H9 (cell line): ENCODE measurements around the gene PHF10. TPM values are rescaled to one million over a fixed set of nuclear protein-coding genes. Genes with fewer than 3 reads are reported as not detected.

Experiments used
- DNase-seq: peaks from one replicate; pipeline ENCODE4 v3.0.0-alpha.2; 2017
- H2AFZ ChIP-seq: one replicate; pipeline ENCODE4 v1.6.1; 2013; ENCODE audit warnings: mild to moderate bottlenecking, low read length, control low read depth, moderate library complexity
- H2AK5ac ChIP-seq: 2 replicates; pipeline ENCODE4 v1.6.1; 2013; ENCODE audit warnings: low read length, control low read depth, mixed read lengths; ENCODE audit not compliant: insufficient read length
- H2BK120ac ChIP-seq: one replicate; pipeline ENCODE4 v1.6.1; 2013; ENCODE audit warnings: low read depth, mild to moderate bottlenecking, low read length, control low read depth, inconsistent platforms; ENCODE audit not compliant: poor library complexity, severe bottlenecking
- H2BK12ac ChIP-seq: 2 replicates; pipeline ENCODE4 v1.6.1; 2013; ENCODE audit warnings: low read length, control low read depth, mixed read lengths, low read depth; ENCODE audit not compliant: insufficient read length
- H2BK15ac ChIP-seq: 2 replicates; pipeline ENCODE4 v1.6.1; 2013; ENCODE audit warnings: low read depth, low read length, control low read depth
- H2BK20ac ChIP-seq: one replicate; pipeline ENCODE4 v1.6.1; 2013; ENCODE audit warnings: low read depth, mild to moderate bottlenecking, low read length, control low read depth, inconsistent platforms; ENCODE audit not compliant: poor library complexity, severe bottlenecking
- H2BK5ac ChIP-seq: 2 replicates; pipeline ENCODE4 v1.6.1; 2013; ENCODE audit warnings: low read length, control low read depth, mixed read lengths; ENCODE audit not compliant: insufficient read length
- H3K14ac ChIP-seq: 2 replicates; pipeline ENCODE4 v1.6.1; 2013; ENCODE audit warnings: low read length, control low read depth; ENCODE audit not compliant: insufficient read depth
- H3K18ac ChIP-seq: 2 replicates; pipeline ENCODE4 v1.6.1; 2013; ENCODE audit warnings: low read depth, mild to moderate bottlenecking, mixed read lengths, low read length, control low read depth; ENCODE audit not compliant: insufficient read length
- H3K23ac ChIP-seq: 2 replicates; pipeline ENCODE4 v1.6.1; 2013; ENCODE audit warnings: low read length, control low read depth, mixed read lengths, low read depth; ENCODE audit not compliant: insufficient read length
- H3K23me2 ChIP-seq: 2 replicates; pipeline ENCODE4 v1.6.1; 2013; ENCODE audit warnings: low read depth, mild to moderate bottlenecking, mixed read lengths, low read length, control low read depth; ENCODE audit not compliant: insufficient read length, poor library complexity, severe bottlenecking
- H3K27ac ChIP-seq: 2 replicates; pipeline ENCODE4 v1.5.1; 2013; ENCODE audit warnings: low read length, control low read depth, mixed read lengths, low read depth; ENCODE audit not compliant: insufficient read length
- H3K27me3 ChIP-seq: 2 replicates; pipeline ENCODE4 v1.6.1; 2013; ENCODE audit warnings: low read length, control low read depth, inconsistent platforms; ENCODE audit not compliant: insufficient read depth
- H3K4ac ChIP-seq: 2 replicates; pipeline ENCODE4 v1.6.1; 2013; ENCODE audit warnings: low read depth, mild to moderate bottlenecking, control low read depth, inconsistent platforms, low read length, moderate library complexity
- H3K4me1 ChIP-seq: 2 replicates; pipeline ENCODE4 v1.6.1; 2013; ENCODE audit warnings: low read length, control low read depth, inconsistent platforms; ENCODE audit not compliant: insufficient read depth
- H3K4me2 ChIP-seq: 2 replicates; pipeline ENCODE4 v1.6.1; 2013; ENCODE audit warnings: low read length, control low read depth, mixed read lengths; ENCODE audit not compliant: insufficient read length, insufficient read depth
- H3K56ac ChIP-seq: 2 replicates; pipeline ENCODE4 v1.6.1; 2013; ENCODE audit warnings: low read depth, mild to moderate bottlenecking, mixed read lengths, low read length, control low read depth; ENCODE audit not compliant: insufficient read length
- H3K79me1 ChIP-seq: 2 replicates; pipeline ENCODE4 v1.6.1; 2013; ENCODE audit warnings: low read depth, mild to moderate bottlenecking, moderate library complexity, low read length, control low read depth, inconsistent platforms; ENCODE audit not compliant: insufficient read depth, poor library complexity, severe bottlenecking
- H3K79me2 ChIP-seq: 2 replicates; pipeline ENCODE4 v1.6.1; 2013; ENCODE audit warnings: low read length, control low read depth, inconsistent platforms; ENCODE audit not compliant: insufficient read depth
- H3K9ac ChIP-seq: 2 replicates; pipeline ENCODE4 v1.6.1; 2013; ENCODE audit warnings: low read length, control low read depth, mixed read lengths; ENCODE audit not compliant: insufficient read length; ENCODE audit errors: extremely low read depth
- H3K9me3 ChIP-seq: one replicate; pipeline ENCODE4 v1.6.1; 2013; ENCODE audit warnings: low read depth, low read length, inconsistent platforms; ENCODE audit not compliant: control insufficient read depth
- H3T11ph ChIP-seq: one replicate; pipeline ENCODE4 v1.6.1; 2013; ENCODE audit warnings: mild to moderate bottlenecking, low read length, control low read depth, inconsistent platforms
- H4K20me1 ChIP-seq: one replicate; pipeline ENCODE4 v1.6.1; 2013; ENCODE audit not compliant: control insufficient read depth, insufficient read length, insufficient read depth
- H4K5ac ChIP-seq: 2 replicates; pipeline ENCODE4 v1.6.1; 2013; ENCODE audit warnings: low read depth, mild to moderate bottlenecking, mixed read lengths, low read length, control low read depth; ENCODE audit not compliant: insufficient read length
- H4K8ac ChIP-seq: replicated peaks from 2 replicates; pipeline ENCODE4 v1.6.1; 2013; ENCODE audit warnings: low read length, control low read depth, mixed read lengths, low read depth; ENCODE audit not compliant: insufficient read length
- H4K91ac ChIP-seq: 2 replicates; pipeline ENCODE4 v1.6.1; 2013; ENCODE audit warnings: low read depth, mild to moderate bottlenecking, moderate library complexity, mixed read lengths, low read length, control low read depth; ENCODE audit not compliant: insufficient read length
- H3K27ac Mint-ChIP-seq, 3 experiments: 2 replicates in 2 of 3; 3 replicates in 1 of 3; pipeline ENCODE4 v1.8.0; 2020 to 2021; ENCODE audit warnings: mixed read lengths in 3 of 3, mild to moderate bottlenecking in 1 of 3, moderate library complexity in 1 of 3
- H3K27me3 Mint-ChIP-seq: 2 replicates; pipeline ENCODE4 v1.8.0; 2021; ENCODE audit warnings: low read depth, mild to moderate bottlenecking, moderate library complexity, mixed read lengths
- H3K36me3 Mint-ChIP-seq, 3 experiments: 2 replicates in 2 of 3; 3 replicates in 1 of 3; pipeline ENCODE4 v1.8.0; 2020 to 2021; ENCODE audit warnings: low read depth in 3 of 3, mixed read lengths in 3 of 3; ENCODE audit not compliant: insufficient read depth in 1 of 3
- H3K4me1 Mint-ChIP-seq, 2 experiments: 2 replicates each; pipeline ENCODE4 v1.8.0; 2020; ENCODE audit warnings: mixed read lengths in 2 of 2
- H3K4me3 Mint-ChIP-seq, 2 experiments: 2 replicates in 1 of 2; 3 replicates in 1 of 2; pipeline ENCODE4 v1.8.0; 2020 to 2021; ENCODE audit warnings: mild to moderate bottlenecking in 2 of 2, mixed read lengths in 2 of 2, moderate library complexity in 1 of 2
- H3K9me3 Mint-ChIP-seq, 2 experiments: 2 replicates in 1 of 2; 3 replicates in 1 of 2; pipeline ENCODE4 v1.8.0; 2020; ENCODE audit warnings: mild to moderate bottlenecking in 2 of 2, mixed read lengths in 2 of 2, moderate library complexity in 1 of 2
- CTCF ChIP-seq: fragments of 200-600 bp; sonication (generic); conservative IDR thresholded peaks from 3 replicates; pipeline ENCODE4 v1.8.0; 2021; ENCODE audit warnings: antibody characterized with exemption, mild to moderate bottlenecking
- total RNA-seq: library from RNA; stranded (reverse); gene quantifications from 2 replicates; pipeline ENCODE4 v1.2.1, GENCODE V29; 2021

PHF10 gene
- total RNA-seq, 1 experiment from 2014 or later = 59.0 TPM

GRCh38 chr6:169726963-169727362 lies 2.7 kb upstream of the PHF10 start:
- no peaks in the 10 kb centered on the region; the same call in 1 of the 2 replicates for H3K4me1 ChIP-seq
- TF ChIP-seq CTCF = no peak
- no peak overlapping the region for H3K23ac ChIP-seq
- DNase-seq = no peak
- H3K56ac ChIP-seq = no peak overlapping the region
- H4K8ac ChIP-seq = no peak overlapping the region
- H4K91ac ChIP-seq = no peak overlapping the region
- no peak overlapping the region for H4K5ac ChIP-seq
- no peak overlapping the region for H3K4ac ChIP-seq
- peaks cover 4% of the 10 kb centered on the region for H3K27me3 Mint-ChIP-seq
- no peak overlapping the region for H2BK15ac ChIP-seq
- no peak overlapping the region for H3K27ac ChIP-seq
- H3K23me2 ChIP-seq = peaks cover 18% of the 10 kb centered on the region
- peaks cover 0 to 6% (median 0%) of the 10 kb centered on the region in 3 experiments; a peak in 1 of 7 replicates for H3K36me3 Mint-ChIP-seq
- no peak overlapping the region for H2BK5ac ChIP-seq
- H2BK12ac ChIP-seq = no peak overlapping the region
- H3K79me1 ChIP-seq = no peaks in the 10 kb centered on the region
- H2AK5ac ChIP-seq = no peak overlapping the region
- H3K27ac Mint-ChIP-seq = no peak overlapping the region
- H3K9me3 Mint-ChIP-seq = no peaks in the 10 kb centered on the region; a peak in 2 of 5 replicates
- H2AFZ ChIP-seq = no peak overlapping the region
- H3K9ac ChIP-seq = no peak overlapping the region
- H3K18ac ChIP-seq = no peak overlapping the region
- no peak overlapping the region for H3K4me3 Mint-ChIP-seq
- no peak overlapping the region for H3K4me2 ChIP-seq
- H3K9me3 ChIP-seq = no peaks in the 10 kb centered on the region
- no peak overlapping the region for H2BK20ac ChIP-seq
- H3K14ac ChIP-seq = no peak overlapping the region
- no peak overlapping the region for H3T11ph ChIP-seq
- no peak overlapping the region for H2BK120ac ChIP-seq
- peaks cover 2% of the 10 kb centered on the region; the same call in 1 of the 2 replicates for H3K79me2 ChIP-seq
- no peaks in the 10 kb centered on the region for H4K20me1 ChIP-seq
- no peaks in the 10 kb centered on the region for H3K27me3 ChIP-seq
- H3K4me1 Mint-ChIP-seq = peaks cover 19 to 21% of the 10 kb centered on the region in 2 experiments
